ENCODE measurements around the gene TAF3.

The TAF3 gene

GRCh38 chr10:8060704-8061121, 242.4 kb downstream of the TAF3 start:
- no peak for DNase-seq

- no peak for DNase-seq
Measured at GRCh38 chr10:8061274-8062211, 243.2 kb downstream of the TAF3 start.

DNA sequence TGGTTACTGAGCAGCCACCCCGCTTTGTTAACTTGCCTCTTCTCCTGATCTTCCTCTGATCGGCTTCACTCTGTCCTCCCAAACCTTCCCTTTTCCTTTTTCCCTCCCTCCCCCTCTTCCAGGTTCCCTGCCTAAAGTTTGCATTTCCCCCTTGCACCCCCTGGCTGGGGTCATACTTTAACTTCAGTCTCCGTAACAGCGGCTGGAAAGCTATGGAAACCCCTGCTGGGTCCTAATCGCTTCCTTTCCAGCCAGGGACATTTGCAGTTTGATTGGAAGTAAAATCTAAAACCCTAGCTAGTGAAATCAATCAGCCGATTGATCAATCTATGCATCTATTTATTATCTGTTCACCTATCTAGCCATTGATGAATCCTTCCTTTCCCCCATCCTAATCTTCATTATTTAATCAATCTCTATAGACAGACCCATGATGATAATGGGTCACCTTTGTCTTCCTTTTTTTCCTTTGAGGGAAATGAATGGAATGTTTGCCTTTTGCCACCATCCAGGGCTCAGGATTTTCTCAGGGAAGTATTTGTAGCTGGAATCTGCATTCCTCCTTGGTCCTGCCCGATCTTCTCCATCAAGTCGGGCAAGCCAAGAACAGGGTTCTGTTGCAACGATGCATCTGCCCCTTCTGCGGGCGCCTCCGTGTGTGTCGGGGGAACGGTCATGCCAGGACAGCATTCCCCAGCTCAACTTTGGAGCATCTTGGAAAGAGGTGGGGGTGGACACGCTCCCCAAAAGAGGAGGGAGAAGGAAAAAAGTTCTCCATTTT, 245.0 kb downstream of the TAF3 start:
- no peak for DNase-seq

GRCh38 chr10:8063935-8064334, 245.6 kb downstream of the TAF3 start:
- DNase-seq, result no peak

DNA sequence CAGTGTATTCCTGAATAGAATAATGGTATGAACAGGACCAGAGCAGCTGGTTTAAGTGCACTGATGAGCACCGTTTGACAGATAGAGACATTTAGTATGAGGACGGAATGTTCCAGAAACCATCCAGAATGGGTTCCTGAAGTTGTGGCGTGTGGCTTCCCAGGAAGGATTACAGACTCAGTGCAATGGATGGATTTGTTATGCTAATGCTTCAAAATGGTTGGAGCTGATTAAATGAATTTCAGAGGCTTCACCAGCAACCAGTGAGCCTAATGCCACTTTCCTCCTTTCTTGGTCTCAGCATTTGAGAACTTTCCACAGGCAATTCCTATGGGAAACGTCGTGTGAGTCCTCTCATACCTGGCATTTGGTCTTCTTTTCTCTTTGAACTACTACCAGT, 246.1 kb downstream of the TAF3 start:
- no peak for DNase-seq

DNA sequence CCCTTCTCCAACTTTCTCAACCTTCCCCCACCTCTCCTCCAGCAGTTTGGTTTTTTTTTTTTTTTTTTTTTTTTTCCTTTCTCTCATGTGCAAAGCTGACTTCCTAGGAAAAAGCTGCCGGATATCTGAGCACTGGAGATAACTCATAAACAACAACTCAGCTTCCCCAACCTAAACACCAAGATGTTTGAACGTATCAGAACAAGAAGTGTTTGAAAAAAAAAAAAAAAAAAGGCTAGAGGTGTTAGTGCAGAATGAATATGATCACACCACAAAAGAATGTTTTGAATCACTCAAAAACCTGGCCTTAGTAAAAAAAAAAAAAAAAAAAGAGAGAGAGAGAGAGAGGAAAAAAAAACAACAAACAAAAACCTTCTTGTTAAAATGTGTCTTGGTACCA, 247.3 kb downstream of the TAF3 start:
- DNase-seq, result no peak

GRCh38 chr10:8066124-8066523, 247.8 kb downstream of the TAF3 start:
- DNase-seq, result no peak
